Tibial nerve (tissue), 4 donors: ENCODE data around the gene KIZ.

Experiments
- EP300 ChIP-seq, 2 donors: sonication (generic); formaldehyde crosslinking; IDR thresholded peaks; one replicate each; pipeline ENCODE4 v1.6.1; 2017; ENCODE audit warnings: antibody characterized with exemption in 2 of 2, mild to moderate bottlenecking in 1 of 2
- POLR2A ChIP-seq, 2 donors: fragments of 450-650 bp; IDR thresholded peaks; one replicate each; pipeline ENCODE4 v1.6.1; 2017; ENCODE audit warnings: antibody characterized with exemption in 2 of 2, mild to moderate bottlenecking in 2 of 2, moderate library complexity in 2 of 2
- TF ChIP-seq, protein P1 (sequence below), 5 experiments: fragments of 200-600 bp in 3 of 5; fragments of 450-650 bp in 2 of 5; sonication (generic) in 3 of 5; IDR thresholded peaks; one replicate each; pipeline ENCODE4 v1.5.1; 2016 to 2019; ENCODE audit warnings: antibody characterized with exemption in 5 of 5, mild to moderate bottlenecking in 3 of 5, moderate library complexity in 2 of 5

DNA sequence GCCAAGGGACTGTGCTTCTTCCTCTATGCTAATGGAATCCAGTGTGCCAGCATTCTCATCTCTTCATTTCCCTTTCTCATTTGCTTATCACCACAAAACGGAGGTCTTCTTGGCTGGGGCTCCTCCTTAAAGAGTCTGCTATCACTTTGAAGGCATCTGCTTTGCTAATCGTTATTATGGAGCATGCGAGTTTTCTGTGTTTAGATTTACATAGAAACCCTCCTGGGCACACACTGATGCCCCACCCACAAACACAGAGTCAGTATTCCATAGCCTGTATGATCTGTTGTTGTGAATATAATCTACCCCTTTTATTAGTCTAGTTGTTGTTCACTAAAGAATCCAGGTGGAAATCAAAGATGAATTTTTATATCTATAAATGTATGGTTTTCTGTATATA is 93.8 kb downstream of the KIZ start:
- TF ChIP-seq EP300 (IDR thresholded peaks at IDR 0.05), result no peak
- TF ChIP-seq, protein P1, sequence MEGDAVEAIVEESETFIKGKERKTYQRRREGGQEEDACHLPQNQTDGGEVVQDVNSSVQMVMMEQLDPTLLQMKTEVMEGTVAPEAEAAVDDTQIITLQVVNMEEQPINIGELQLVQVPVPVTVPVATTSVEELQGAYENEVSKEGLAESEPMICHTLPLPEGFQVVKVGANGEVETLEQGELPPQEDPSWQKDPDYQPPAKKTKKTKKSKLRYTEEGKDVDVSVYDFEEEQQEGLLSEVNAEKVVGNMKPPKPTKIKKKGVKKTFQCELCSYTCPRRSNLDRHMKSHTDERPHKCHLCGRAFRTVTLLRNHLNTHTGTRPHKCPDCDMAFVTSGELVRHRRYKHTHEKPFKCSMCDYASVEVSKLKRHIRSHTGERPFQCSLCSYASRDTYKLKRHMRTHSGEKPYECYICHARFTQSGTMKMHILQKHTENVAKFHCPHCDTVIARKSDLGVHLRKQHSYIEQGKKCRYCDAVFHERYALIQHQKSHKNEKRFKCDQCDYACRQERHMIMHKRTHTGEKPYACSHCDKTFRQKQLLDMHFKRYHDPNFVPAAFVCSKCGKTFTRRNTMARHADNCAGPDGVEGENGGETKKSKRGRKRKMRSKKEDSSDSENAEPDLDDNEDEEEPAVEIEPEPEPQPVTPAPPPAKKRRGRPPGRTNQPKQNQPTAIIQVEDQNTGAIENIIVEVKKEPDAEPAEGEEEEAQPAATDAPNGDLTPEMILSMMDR (IDR thresholded peaks at IDR 0.05), result no peak
- TF ChIP-seq POLR2A (IDR thresholded peaks at IDR 0.05), result no peak
